Fibroblast of lung (primary cell): ENCODE results near the gene ADD3. TPM values are rescaled to one million over a fixed set of nuclear protein-coding genes. Genes with fewer than 3 reads are reported as not detected.
"Not testable (repeated sequence)": the region's sequence is repeated elsewhere in the genome, so short reads cannot be mapped to it uniquely, and the experiment has no call there.

Source experiments
- DNase-seq, 2 donors: peaks; one replicate each; pipeline versions ENCODE4 v3.0.0 to v3.0.0-alpha.2; 2010; ENCODE audit warnings: low read depth in 2 of 2
- H2AFZ ChIP-seq: 2 replicates; pipeline ENCODE4 v1.5.1; 2012; ENCODE audit warnings: low read length, control low read depth, inconsistent platforms
- H3K27ac ChIP-seq: 2 replicates; pipeline ENCODE4 v1.5.1; 2011; ENCODE audit warnings: low read length, control low read depth; ENCODE audit not compliant: insufficient read depth
- H3K27me3 ChIP-seq: 2 replicates; pipeline ENCODE4 v1.5.1; 2011; ENCODE audit warnings: mild to moderate bottlenecking, low read length; ENCODE audit not compliant: control insufficient read depth, insufficient read depth
- H3K36me3 ChIP-seq: 2 replicates; pipeline ENCODE4 v1.5.1; 2011; ENCODE audit warnings: low read length; ENCODE audit not compliant: control insufficient read depth, insufficient read depth
- H3K4me1 ChIP-seq: 2 replicates; pipeline ENCODE4 v1.5.1; 2011; ENCODE audit warnings: low read length; ENCODE audit not compliant: control insufficient read depth, insufficient read depth; ENCODE audit errors: extremely low read depth
- H3K4me2 ChIP-seq: 2 replicates; pipeline ENCODE4 v1.5.1; 2011; ENCODE audit warnings: low read length, control low read depth; ENCODE audit not compliant: insufficient read depth; ENCODE audit errors: extremely low read depth
- H3K4me3 ChIP-seq, 4 experiments: fragments of 200-600 bp in 1 of 4; sonication (generic) in 1 of 4; replicated peaks in 1 of 4; 2 replicates each; pipeline ENCODE4 v1.5.1; 2011 to 2016; ENCODE audit warnings: low read length in 4 of 4, low read depth in 3 of 4, mild to moderate bottlenecking in 3 of 4, control low read depth in 2 of 4, inconsistent platforms in 1 of 4, mixed read lengths in 1 of 4; ENCODE audit not compliant: insufficient read depth in 1 of 4; ENCODE audit errors: control extremely low read depth in 1 of 4
- H3K79me2 ChIP-seq: 2 replicates; pipeline ENCODE4 v1.5.1; 2012; ENCODE audit warnings: mild to moderate bottlenecking, low read length, inconsistent platforms; ENCODE audit not compliant: control insufficient read depth, insufficient read depth
- H3K9ac ChIP-seq: 2 replicates; pipeline ENCODE4 v1.5.1; 2011; ENCODE audit warnings: mild to moderate bottlenecking, low read length, control low read depth; ENCODE audit not compliant: insufficient read depth
- H3K9me3 ChIP-seq: 2 replicates; pipeline ENCODE4 v1.5.1; 2012; ENCODE audit warnings: low read depth, low read length; ENCODE audit not compliant: control insufficient read depth, insufficient read depth
- H4K20me1 ChIP-seq: 2 replicates; pipeline ENCODE4 v1.5.1; 2011; ENCODE audit warnings: low read length; ENCODE audit not compliant: control insufficient read depth, insufficient read depth; ENCODE audit errors: extremely low read depth
- EZH2 ChIP-seq: IDR thresholded peaks from 2 replicates; pipeline ENCODE4 v1.5.1; 2012; ENCODE audit warnings: low read length, control low read depth, mild to moderate bottlenecking; ENCODE audit errors: missing control alignments
- polyA plus RNA-seq, 2 donors: library from polyadenylated mRNA; depleted of rRNA in 1 of 2; stranded (reverse) in 1 of 2; unstranded in 1 of 2; fragments of >200 nt; gene quantifications; 2 replicates each; pipeline ENCODE4 v1.2.1, GENCODE V29; 2011 to 2012; ENCODE audit warnings: missing spikeins in 1 of 2
- total RNA-seq: library from RNA; depleted of rRNA; stranded (reverse); fragments of >200 nt; gene quantifications from 2 replicates; pipeline ENCODE4 v1.2.1, GENCODE V29; 2014
- TF ChIP-seq, protein P1 (sequence below), 2 donors: IDR thresholded peaks in 1 of 2; conservative IDR thresholded peaks in 1 of 2; 1 replicate in 1 of 2; 2 replicates in 1 of 2; pipeline ENCODE4 v1.5.1; 2011 to 2012; ENCODE audit warnings: low read length in 2 of 2, control low read depth in 1 of 2, inconsistent platforms in 1 of 2, low read depth in 1 of 2, mild to moderate bottlenecking in 1 of 2

ADD3 gene
- total and polyA plus RNA-seq, 2 donors (not counting 1 experiment from before 2014, with no cell fraction given) = 93.0 to 416 TPM

DNA sequence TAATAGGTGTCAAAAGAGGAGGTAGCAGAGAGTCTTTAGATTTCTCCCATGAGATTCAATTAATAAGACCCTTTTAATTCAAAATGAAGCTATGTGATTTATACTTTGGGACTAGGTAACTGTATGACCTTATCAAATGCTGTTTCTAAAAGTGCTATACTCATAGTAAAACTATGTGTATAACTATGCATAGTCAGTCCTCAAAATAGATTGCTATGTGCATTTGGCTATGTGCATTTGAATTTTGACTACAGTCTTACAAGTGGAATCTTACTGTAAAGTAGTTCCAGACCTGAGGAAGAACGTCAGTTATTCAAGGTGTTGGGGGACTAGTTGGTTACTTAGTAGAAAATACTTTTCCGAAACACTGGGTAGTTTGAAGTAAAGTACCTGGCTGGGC is 36.9 kb downstream of the ADD3 start:
- no peak for TF ChIP-seq EZH2
- TF ChIP-seq, protein P1, sequence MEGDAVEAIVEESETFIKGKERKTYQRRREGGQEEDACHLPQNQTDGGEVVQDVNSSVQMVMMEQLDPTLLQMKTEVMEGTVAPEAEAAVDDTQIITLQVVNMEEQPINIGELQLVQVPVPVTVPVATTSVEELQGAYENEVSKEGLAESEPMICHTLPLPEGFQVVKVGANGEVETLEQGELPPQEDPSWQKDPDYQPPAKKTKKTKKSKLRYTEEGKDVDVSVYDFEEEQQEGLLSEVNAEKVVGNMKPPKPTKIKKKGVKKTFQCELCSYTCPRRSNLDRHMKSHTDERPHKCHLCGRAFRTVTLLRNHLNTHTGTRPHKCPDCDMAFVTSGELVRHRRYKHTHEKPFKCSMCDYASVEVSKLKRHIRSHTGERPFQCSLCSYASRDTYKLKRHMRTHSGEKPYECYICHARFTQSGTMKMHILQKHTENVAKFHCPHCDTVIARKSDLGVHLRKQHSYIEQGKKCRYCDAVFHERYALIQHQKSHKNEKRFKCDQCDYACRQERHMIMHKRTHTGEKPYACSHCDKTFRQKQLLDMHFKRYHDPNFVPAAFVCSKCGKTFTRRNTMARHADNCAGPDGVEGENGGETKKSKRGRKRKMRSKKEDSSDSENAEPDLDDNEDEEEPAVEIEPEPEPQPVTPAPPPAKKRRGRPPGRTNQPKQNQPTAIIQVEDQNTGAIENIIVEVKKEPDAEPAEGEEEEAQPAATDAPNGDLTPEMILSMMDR (conservative IDR thresholded peaks at IDR 0.05 in 1 of 2, IDR thresholded peaks at IDR 0.05 in 1 of 2; ENCODE audit: low read depth in 1 of 2, low read length in 2 of 2) = no peak
- Histone ChIP-seq H3K27me3 (no peaks in the 10 kb centered on the region), H4K20me1 (no peaks in the 10 kb centered on the region), H3K9ac (no peak overlapping the region), H3K79me2 (peaks cover 38% of the 10 kb centered on the region), H3K27ac (no peak overlapping the region), H3K4me1 (peaks cover 2% of the 10 kb centered on the region), H3K9me3 (no peaks in the 10 kb centered on the region), H2AFZ (no peak overlapping the region), H3K4me2 (no peak overlapping the region), H3K4me3 (no peak overlapping the region), H3K36me3 (no peaks in the 10 kb centered on the region)
- peak in 1 of 2 donors; percentile 67 for DNase-seq

DNA sequence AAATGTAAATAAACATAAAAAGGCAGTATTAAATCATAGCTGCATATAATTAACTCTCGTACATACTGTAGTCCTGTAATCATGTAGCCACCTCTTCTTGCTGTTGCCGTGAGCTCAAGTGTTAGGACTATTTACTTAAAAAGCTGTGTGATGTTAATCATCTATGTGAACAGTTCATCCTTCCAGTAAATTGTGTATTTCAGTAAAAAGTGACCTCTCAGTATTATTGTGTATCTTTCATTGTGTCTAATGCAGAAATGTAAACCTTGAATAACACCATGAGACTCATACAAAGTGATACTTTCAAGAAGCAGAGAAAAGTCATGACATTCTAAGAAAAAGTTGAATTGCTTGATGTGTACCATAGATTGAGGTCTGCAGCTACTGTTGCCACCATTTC is 38.0 kb downstream of the ADD3 start:
- no peak overlapping the region for H3K27ac ChIP-seq
- no peaks in the 10 kb centered on the region for H4K20me1 ChIP-seq
- H2AFZ ChIP-seq = no peak overlapping the region
- no peak overlapping the region for H3K4me3 ChIP-seq
- H3K36me3 ChIP-seq = no peaks in the 10 kb centered on the region
- peaks cover 31% of the 10 kb centered on the region for H3K79me2 ChIP-seq
- no peak overlapping the region for H3K4me2 ChIP-seq
- DNase-seq = no peak
- H3K9me3 ChIP-seq = no peaks in the 10 kb centered on the region
- H3K9ac ChIP-seq = no peak overlapping the region
- peaks cover 2% of the 10 kb centered on the region for H3K4me1 ChIP-seq
- H3K27me3 ChIP-seq = no peaks in the 10 kb centered on the region
- TF ChIP-seq EZH2 = no peak
- TF ChIP-seq, protein P1 (conservative IDR thresholded peaks at IDR 0.05 in 1 of 2, IDR thresholded peaks at IDR 0.05 in 1 of 2; ENCODE audit: low read depth in 1 of 2, low read length in 2 of 2) = no peak

DNA sequence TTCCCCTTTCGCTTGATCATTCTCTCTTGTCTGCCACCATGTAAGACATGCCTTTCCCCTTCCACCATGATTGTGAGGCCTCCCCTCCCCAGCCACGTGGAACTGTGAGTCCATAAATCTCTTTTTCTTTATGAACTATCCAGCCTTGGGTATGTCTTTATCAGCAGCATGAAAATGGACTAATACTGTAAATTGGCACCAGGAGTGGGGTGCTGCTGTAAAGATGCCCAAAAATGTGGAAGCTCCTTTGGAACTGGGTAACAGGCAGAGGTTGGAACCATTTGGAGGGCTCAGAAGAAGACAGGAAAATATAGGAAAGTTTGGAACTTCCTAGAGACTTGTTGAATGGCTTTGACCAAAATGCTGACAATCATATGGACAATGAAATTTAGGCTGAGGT is 40.4 kb downstream of the ADD3 start:
- not testable (repeated sequence) for H3K4me1 ChIP-seq, H3K9me3 ChIP-seq, H4K20me1 ChIP-seq, H3K4me2 ChIP-seq, H3K27me3 ChIP-seq, H2AFZ ChIP-seq, H3K27ac ChIP-seq, H3K36me3 ChIP-seq, H3K4me3 ChIP-seq, H3K9ac ChIP-seq, DNase-seq
- H3K79me2 ChIP-seq = peaks cover 22% of the 10 kb centered on the region
